Suppressor macrophage treated with lipopolysaccharide for 4 hours (primary cell): Measurements from ENCODE around the gene MBIP.
A peak's percentile ranks its signal among the peaks of the same experiment; 100 is the strongest.

Experiments
- DNase-seq: peaks from one replicate; pipeline ENCODE4 v3.0.0-alpha.2; 2020

The MBIP gene

DNA sequence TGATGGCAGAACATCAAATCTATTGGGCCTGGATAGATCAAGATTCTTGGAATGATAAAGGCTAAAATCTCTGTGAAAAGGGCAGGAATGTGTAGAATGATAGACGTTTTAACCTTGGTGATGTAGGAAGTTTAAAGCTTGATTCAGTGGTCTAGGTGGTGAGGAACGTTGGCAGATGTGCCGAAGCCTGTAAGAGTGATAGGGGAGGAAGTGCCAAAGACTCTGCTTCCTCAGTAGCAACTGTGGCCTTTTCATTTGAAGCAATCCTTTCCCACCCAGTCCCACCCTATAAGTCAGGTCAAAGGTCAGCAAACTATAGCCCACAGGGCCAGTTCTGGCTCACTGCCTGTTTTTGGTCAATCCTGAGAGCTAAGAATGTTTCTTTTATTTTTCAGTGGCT, 62.2 kb downstream of the MBIP start:
- DNase-seq = no peak

GRCh38 chr14:36256126-36256801, 64.2 kb downstream of the MBIP start:
- DNase-seq = peak; percentile 2

DNA sequence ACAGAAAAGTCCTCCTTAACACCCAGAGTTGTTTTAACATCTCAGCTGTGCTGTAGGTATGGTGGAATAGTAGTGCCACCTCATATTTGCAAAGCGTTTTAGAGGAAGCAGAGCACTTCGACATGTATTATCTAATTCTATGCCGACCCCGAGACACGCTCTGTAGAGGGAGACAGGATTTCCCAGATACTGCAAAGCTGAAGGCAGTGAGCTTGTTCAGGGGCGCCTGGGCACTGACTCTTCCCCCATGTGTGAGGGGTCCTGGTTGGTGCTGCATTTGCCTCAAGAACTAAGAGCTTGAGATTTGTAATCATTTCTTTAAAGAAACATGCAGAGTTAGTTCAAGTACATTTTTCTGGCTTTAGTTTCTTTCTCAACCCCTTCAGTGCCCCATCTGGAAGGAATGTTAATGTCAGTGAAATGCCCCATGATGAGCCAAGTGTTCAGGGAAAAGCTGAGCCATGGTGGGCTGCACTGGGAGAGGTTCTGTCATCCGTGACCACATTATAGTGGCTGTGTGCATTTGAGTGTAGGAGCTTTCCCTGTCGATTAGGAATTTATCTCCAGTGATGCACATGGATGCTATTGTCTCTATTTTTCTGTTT, 66.3 kb downstream of the MBIP start:
- DNase-seq = no peak
